Choroid plexus epithelial cell (primary cell): ENCODE results near the gene NFS1.
"Not testable (repeated sequence)": the region's sequence is repeated elsewhere in the genome, so short reads cannot be mapped to it uniquely, and the experiment has no call there.

ENCODE experiments used
- DNase-seq: peaks from one replicate; pipeline ENCODE4 v3.0.0-alpha.2; 2010; ENCODE audit warnings: low read depth
- H3K4me3 ChIP-seq: 2 replicates; pipeline ENCODE4 v1.5.1; 2011; ENCODE audit warnings: low read depth, mild to moderate bottlenecking, control low read depth, low read length, moderate library complexity
- TF ChIP-seq, protein P1 (sequence below): conservative IDR thresholded peaks from 2 replicates; pipeline ENCODE4 v1.5.1; 2011; ENCODE audit warnings: low read depth, mild to moderate bottlenecking, control low read depth, inconsistent platforms, low read length, moderate library complexity

NFS1 gene

GRCh38 chr20:35699127-35699956 lies at the start of gene NFS1, which contains the start of gene ROMO1:
TSS of gene NFS1 (minus strand) at chr20:35699352. CDS start at chr20:35699288, 64 bp downstream.
TSS of gene ROMO1 (plus strand) at chr20:35699405. CDS start at chr20:35699633, 228 bp downstream.
- TF ChIP-seq, protein P1, sequence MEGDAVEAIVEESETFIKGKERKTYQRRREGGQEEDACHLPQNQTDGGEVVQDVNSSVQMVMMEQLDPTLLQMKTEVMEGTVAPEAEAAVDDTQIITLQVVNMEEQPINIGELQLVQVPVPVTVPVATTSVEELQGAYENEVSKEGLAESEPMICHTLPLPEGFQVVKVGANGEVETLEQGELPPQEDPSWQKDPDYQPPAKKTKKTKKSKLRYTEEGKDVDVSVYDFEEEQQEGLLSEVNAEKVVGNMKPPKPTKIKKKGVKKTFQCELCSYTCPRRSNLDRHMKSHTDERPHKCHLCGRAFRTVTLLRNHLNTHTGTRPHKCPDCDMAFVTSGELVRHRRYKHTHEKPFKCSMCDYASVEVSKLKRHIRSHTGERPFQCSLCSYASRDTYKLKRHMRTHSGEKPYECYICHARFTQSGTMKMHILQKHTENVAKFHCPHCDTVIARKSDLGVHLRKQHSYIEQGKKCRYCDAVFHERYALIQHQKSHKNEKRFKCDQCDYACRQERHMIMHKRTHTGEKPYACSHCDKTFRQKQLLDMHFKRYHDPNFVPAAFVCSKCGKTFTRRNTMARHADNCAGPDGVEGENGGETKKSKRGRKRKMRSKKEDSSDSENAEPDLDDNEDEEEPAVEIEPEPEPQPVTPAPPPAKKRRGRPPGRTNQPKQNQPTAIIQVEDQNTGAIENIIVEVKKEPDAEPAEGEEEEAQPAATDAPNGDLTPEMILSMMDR = no peak
- peak; percentile 83 for DNase-seq
- H3K4me3 ChIP-seq = peak within 1 kb of the TSS; percentile 98

DNA sequence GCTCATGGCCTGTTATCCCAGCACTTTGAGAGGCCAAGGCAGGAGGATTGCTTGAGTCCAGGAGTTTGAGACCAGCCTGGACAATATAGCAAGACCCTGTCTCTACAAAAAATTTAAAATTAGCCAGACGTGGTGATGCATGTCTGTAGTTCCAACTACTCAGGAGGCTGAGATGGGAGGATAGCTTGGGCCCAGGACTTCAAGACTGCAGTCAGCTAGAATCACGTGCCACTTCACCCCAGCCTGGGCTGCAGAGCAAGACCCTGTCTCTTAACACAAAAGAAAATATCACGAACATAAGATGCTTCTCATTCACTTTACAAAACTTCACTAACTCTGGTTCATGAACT lies 45.3 kb upstream of the NFS1 start:
- H3K4me3 ChIP-seq, DNase-seq: not testable (repeated sequence)

DNA sequence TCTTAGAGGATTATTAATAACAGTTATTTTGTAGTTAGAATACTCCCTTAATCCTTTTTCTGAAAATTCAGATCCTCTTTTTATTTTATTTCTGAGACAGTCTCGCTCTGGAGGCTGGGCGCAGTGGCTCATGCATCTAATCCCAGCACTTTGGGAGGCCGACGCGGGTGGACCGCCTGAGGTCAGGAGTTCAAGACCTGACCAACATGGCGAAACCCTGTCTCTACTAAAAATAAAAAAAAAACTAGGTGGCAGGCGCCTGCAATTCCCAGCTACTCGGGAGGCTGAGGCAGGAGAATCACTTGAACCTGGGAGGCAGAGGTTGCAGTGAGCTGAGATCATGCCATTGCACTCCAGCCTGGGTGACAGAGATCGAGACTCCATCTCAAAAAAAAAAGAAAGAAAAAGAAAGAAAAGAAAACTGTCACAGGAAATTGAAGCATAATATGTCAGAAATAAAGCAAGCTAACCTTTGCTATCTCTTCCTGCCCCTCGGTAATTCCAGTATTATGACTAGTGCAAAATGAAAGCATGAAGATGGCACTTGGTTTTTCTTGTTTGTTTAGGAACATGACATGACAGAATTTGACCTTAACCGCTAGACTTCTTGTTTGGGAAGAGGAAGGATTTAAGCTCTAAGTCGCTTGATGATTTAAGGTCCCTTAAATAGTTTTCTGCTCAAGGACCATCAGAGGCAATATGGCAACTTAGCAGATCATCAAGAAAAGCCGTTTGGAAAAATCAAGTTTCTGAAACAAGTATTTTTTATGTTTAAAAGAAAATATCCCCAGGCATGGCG lies 44.7 kb upstream of the NFS1 start:
- peak overlapping the region; percentile 2 for H3K4me3 ChIP-seq
- DNase-seq = peak; percentile 42
- TF ChIP-seq, protein P1 = no peak

GRCh38 chr20:35742741-35743523 lies 43.8 kb upstream of the NFS1 start:
- H3K4me3 ChIP-seq = peak overlapping the region; percentile 72
- peak; percentile 48 for DNase-seq
- TF ChIP-seq, protein P1 = no peak

DNA sequence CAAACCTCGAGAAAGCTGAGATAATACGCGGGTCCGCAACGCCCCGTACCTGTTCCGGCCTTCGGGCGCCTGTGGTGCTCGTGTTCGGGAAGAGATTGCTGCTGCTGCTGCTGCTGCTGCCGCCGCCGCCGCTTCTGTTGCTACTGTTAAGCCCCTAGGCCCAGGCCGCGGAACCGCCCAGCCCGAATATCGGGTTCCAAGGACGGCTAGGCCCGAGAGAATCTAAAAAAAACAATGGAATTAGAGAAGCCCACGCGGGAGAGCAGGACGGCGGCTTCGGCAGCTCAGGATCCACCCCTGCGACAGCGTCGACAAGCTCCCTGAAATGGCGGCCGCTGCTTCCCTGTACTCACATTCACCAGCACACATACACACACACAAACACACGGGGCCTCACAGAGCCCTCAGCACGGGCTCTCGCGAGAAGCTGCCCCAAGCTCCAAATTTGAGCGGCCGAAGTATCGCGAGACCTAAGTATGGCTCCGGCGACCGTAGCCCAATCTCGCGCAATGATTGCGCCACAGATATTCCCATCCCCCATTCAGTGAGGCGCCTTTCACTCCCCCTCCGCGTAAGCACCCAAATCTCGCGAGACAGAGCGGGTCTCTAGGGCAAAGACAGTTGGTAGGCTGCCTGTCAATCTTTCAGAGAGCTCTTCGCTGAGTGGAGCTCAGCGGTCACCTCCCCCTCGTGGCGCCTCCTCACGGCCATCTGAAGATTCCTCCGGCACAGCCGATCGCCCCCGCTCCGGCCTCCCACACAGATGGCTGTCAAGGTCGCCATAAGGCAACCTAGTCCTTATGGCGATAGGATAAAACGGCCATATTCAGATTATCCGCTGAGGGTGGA lies 43.0 kb upstream of the NFS1 start, which contains the start of gene RBM39:
RBM39 (minus strand) TSS at position 369 of the 849 bp plus-strand sequence. CDS start 1,386 bp downstream, outside the sequence.
- peak within 1 kb of the TSS; percentile 87 for H3K4me3 ChIP-seq
- TF ChIP-seq, protein P1 = peak; percentile 56
- DNase-seq = peak; percentile 100

GRCh38 chr20:35739294-35740163 lies 40.4 kb upstream of the NFS1 start:
- peak overlapping the region; percentile 87 for H3K4me3 ChIP-seq
- TF ChIP-seq, protein P1 = peak; percentile 44
- DNase-seq = peak; percentile 65
